Keratinocyte (primary cell): ENCODE results near the gene H1-8. TPM values are rescaled to one million over a fixed set of nuclear protein-coding genes. Genes with fewer than 3 reads are reported as not detected.

Experiments used
- DNase-seq: peaks from one replicate; pipeline ENCODE4 v3.0.0-alpha.2; 2011; ENCODE audit warnings: low read depth, missing footprints, low spot score
- FAIRE-seq: peaks from 2 replicates; lab custom pipeline; 2011; peaks lifted over from hg19 to GRCh38; lab: Jason Lieb, UNC
- H2AFZ ChIP-seq: 2 replicates; pipeline ENCODE4 v1.6.0; 2012; ENCODE audit warnings: low read length, control low read depth, inconsistent platforms; ENCODE audit not compliant: control insufficient read depth
- H3K27ac ChIP-seq: 2 replicates; pipeline ENCODE4 v1.5.1; 2011; ENCODE audit warnings: low read length; ENCODE audit not compliant: control insufficient read depth, insufficient read depth
- H3K27me3 ChIP-seq: 3 replicates; pipeline ENCODE4 v1.6.0; 2011; ENCODE audit warnings: low read length; ENCODE audit not compliant: control insufficient read depth, insufficient read depth; ENCODE audit errors: extremely low read depth
- H3K36me3 ChIP-seq, 2 experiments: 2 replicates in 1 of 2; 3 replicates in 1 of 2; pipeline ENCODE4 v1.5.1; 2011; ENCODE audit warnings: low read length in 2 of 2, mild to moderate bottlenecking in 1 of 2; ENCODE audit not compliant: control insufficient read depth in 2 of 2, insufficient read depth in 2 of 2; ENCODE audit errors: extremely low read depth in 1 of 2
- H3K4me1 ChIP-seq: 3 replicates; pipeline ENCODE4 v1.5.1; 2011; ENCODE audit warnings: low read length; ENCODE audit not compliant: control insufficient read depth, insufficient read depth; ENCODE audit errors: extremely low read depth
- H3K4me2 ChIP-seq: 3 replicates; pipeline ENCODE4 v1.6.0; 2011; ENCODE audit warnings: low read depth, low read length; ENCODE audit not compliant: control insufficient read depth, insufficient read depth; ENCODE audit errors: extremely low read depth
- H3K4me3 ChIP-seq, 3 experiments: fragments of 200-600 bp in 1 of 3; sonication (generic) in 1 of 3; 2 replicates in 2 of 3; 3 replicates in 1 of 3; pipeline ENCODE4 v1.5.1; 2011 to 2016; ENCODE audit warnings: low read length in 3 of 3, mild to moderate bottlenecking in 3 of 3, control low read depth in 2 of 3, inconsistent platforms in 1 of 3, low read depth in 1 of 3, mixed read lengths in 1 of 3, mixed run types in 1 of 3, moderate library complexity in 1 of 3; ENCODE audit not compliant: control insufficient read depth in 2 of 3, insufficient read depth in 2 of 3; ENCODE audit errors: extremely low read depth in 1 of 3
- H3K79me2 ChIP-seq: 2 replicates; pipeline ENCODE4 v1.6.0; 2012; ENCODE audit warnings: low read length; ENCODE audit not compliant: control insufficient read depth, insufficient read depth
- H3K9ac ChIP-seq: 3 replicates; pipeline ENCODE4 v1.6.0; 2011; ENCODE audit warnings: low read length; ENCODE audit not compliant: control insufficient read depth, insufficient read depth; ENCODE audit errors: extremely low read depth
- H3K9me1 ChIP-seq: 3 replicates; pipeline ENCODE4 v1.6.0; 2011; ENCODE audit warnings: low read length; ENCODE audit not compliant: control insufficient read depth, insufficient read depth; ENCODE audit errors: extremely low read depth
- H3K9me3 ChIP-seq: 2 replicates; pipeline ENCODE4 v1.5.1; 2012; ENCODE audit warnings: low read depth, low read length; ENCODE audit not compliant: control insufficient read depth
- H4K20me1 ChIP-seq: 3 replicates; pipeline ENCODE4 v1.6.0; 2011; ENCODE audit warnings: low read length; ENCODE audit not compliant: control insufficient read depth, insufficient read depth; ENCODE audit errors: extremely low read depth
- CTCF ChIP-seq, 3 experiments: IDR thresholded peaks in 1 of 3; conservative IDR thresholded peaks in 1 of 3; optimal IDR thresholded peaks in 1 of 3; 2 replicates in 2 of 3; 3 replicates in 1 of 3; pipeline versions ENCODE3 to v1.5.1; 2011; ENCODE audit warnings: low read length in 3 of 3, mild to moderate bottlenecking in 3 of 3, moderate library complexity in 2 of 3, control low read depth in 1 of 3, inconsistent platforms in 1 of 3; ENCODE audit not compliant: insufficient read depth in 2 of 3; ENCODE audit errors: extremely low read depth in 1 of 3
- EZH2 ChIP-seq: IDR thresholded peaks from one replicate; pipeline ENCODE4 v1.6.1; 2012; ENCODE audit warnings: inconsistent platforms, mild to moderate bottlenecking, low read length, moderate library complexity
- dilution Hi-C: fragments of 300-500 bp; cut with MboI; formaldehyde crosslinking; loops from one replicate; pipeline ENCODE4 v1.7.0; 2020; ENCODE audit warnings: low sequenced_read_pairs; ENCODE audit not compliant: extremely low pct_ligation_motif_present
- polyA plus RNA-seq, 5 experiments: library from polyadenylated mRNA; depleted of rRNA in 3 of 5; stranded (reverse) in 3 of 5; stranded (forward) in 1 of 5; unstranded in 1 of 5; fragments of >200 nt; gene quantifications; 1 replicate in 1 of 5; 2 replicates in 3 of 5; 3 replicates in 1 of 5; pipeline versions ENCODE4 v1.2.1 to v1.2.3, GENCODE V29; 2011 to 2012; ENCODE audit warnings: missing spikeins in 2 of 5, low read depth in 1 of 5, low replicate concordance in 1 of 5

H1-8 gene
- polyA plus RNA-seq, 1 donor (not counting 4 experiments of a cell fraction or from before 2014, with no cell fraction given) = not detected

- DNase-seq = no peak
- Histone ChIP-seq H4K20me1 (no peaks in the 10 kb centered on the region), H3K4me2 (no peak overlapping the region), H3K9ac (no peak overlapping the region), H3K9me1 (no peaks in the 10 kb centered on the region), H3K27me3 (no peaks in the 10 kb centered on the region), H3K4me3 (no peak overlapping the region), H3K27ac (no peak overlapping the region), H3K4me1 (peaks cover 8% of the 10 kb centered on the region), H3K79me2 (no peaks in the 10 kb centered on the region), H2AFZ (no peak overlapping the region), H3K9me3 (no peaks in the 10 kb centered on the region), H3K36me3 (no peaks in the 10 kb centered on the region)
- TF ChIP-seq EZH2 = no peak
- TF ChIP-seq CTCF (optimal IDR thresholded peaks at IDR 0.05 in 1 of 3, IDR thresholded peaks at IDR 0.05 in 1 of 3, conservative IDR thresholded peaks at IDR 0.05 in 1 of 3; ENCODE audit: extremely low read depth in 1 of 3, insufficient read depth in 2 of 3, low read length in 3 of 3) = no peak
- FAIRE-seq = no peak
- dilution Hi-C loops = no loop called here
Measured at GRCh38 chr3:129585949-129586657, 43.1 kb downstream of the H1-8 start.

- FAIRE-seq (no peak), DNase-seq (no peak)
- H2AFZ ChIP-seq = no peak overlapping the region
- no peaks in the 10 kb centered on the region for H3K79me2 ChIP-seq
- H3K27me3 ChIP-seq = no peaks in the 10 kb centered on the region
- H3K9ac ChIP-seq = no peak overlapping the region
- no peaks in the 10 kb centered on the region for H3K9me3 ChIP-seq
- no peak for TF ChIP-seq EZH2
- TF ChIP-seq CTCF (optimal IDR thresholded peaks at IDR 0.05 in 1 of 3, IDR thresholded peaks at IDR 0.05 in 1 of 3, conservative IDR thresholded peaks at IDR 0.05 in 1 of 3; ENCODE audit: extremely low read depth in 1 of 3, insufficient read depth in 2 of 3, low read length in 3 of 3) = no peak
- no peaks in the 10 kb centered on the region for H3K36me3 ChIP-seq
- dilution Hi-C loops = no loop called here
- no peak overlapping the region for H3K27ac ChIP-seq
- no peaks in the 10 kb centered on the region for H3K9me1 ChIP-seq
- peaks cover 8% of the 10 kb centered on the region for H3K4me1 ChIP-seq
- H3K4me3 ChIP-seq = no peak overlapping the region
- no peaks in the 10 kb centered on the region for H4K20me1 ChIP-seq
- no peak overlapping the region for H3K4me2 ChIP-seq
Measured at GRCh38 chr3:129586746-129587430, 43.9 kb downstream of the H1-8 start.
